ENCODE results near the gene DUSP2.

The DUSP2 gene

GRCh38 chr2:96100893-96101304, 44.3 kb downstream of the DUSP2 start:
- DNase-seq (ENCODE audit: extremely low read depth, low read depth) = no peak
- TF ChIP-seq, protein P1, sequence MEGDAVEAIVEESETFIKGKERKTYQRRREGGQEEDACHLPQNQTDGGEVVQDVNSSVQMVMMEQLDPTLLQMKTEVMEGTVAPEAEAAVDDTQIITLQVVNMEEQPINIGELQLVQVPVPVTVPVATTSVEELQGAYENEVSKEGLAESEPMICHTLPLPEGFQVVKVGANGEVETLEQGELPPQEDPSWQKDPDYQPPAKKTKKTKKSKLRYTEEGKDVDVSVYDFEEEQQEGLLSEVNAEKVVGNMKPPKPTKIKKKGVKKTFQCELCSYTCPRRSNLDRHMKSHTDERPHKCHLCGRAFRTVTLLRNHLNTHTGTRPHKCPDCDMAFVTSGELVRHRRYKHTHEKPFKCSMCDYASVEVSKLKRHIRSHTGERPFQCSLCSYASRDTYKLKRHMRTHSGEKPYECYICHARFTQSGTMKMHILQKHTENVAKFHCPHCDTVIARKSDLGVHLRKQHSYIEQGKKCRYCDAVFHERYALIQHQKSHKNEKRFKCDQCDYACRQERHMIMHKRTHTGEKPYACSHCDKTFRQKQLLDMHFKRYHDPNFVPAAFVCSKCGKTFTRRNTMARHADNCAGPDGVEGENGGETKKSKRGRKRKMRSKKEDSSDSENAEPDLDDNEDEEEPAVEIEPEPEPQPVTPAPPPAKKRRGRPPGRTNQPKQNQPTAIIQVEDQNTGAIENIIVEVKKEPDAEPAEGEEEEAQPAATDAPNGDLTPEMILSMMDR (IDR thresholded peaks at IDR 0.05; ENCODE audit: low read depth, low read length) = no peak

DNA sequence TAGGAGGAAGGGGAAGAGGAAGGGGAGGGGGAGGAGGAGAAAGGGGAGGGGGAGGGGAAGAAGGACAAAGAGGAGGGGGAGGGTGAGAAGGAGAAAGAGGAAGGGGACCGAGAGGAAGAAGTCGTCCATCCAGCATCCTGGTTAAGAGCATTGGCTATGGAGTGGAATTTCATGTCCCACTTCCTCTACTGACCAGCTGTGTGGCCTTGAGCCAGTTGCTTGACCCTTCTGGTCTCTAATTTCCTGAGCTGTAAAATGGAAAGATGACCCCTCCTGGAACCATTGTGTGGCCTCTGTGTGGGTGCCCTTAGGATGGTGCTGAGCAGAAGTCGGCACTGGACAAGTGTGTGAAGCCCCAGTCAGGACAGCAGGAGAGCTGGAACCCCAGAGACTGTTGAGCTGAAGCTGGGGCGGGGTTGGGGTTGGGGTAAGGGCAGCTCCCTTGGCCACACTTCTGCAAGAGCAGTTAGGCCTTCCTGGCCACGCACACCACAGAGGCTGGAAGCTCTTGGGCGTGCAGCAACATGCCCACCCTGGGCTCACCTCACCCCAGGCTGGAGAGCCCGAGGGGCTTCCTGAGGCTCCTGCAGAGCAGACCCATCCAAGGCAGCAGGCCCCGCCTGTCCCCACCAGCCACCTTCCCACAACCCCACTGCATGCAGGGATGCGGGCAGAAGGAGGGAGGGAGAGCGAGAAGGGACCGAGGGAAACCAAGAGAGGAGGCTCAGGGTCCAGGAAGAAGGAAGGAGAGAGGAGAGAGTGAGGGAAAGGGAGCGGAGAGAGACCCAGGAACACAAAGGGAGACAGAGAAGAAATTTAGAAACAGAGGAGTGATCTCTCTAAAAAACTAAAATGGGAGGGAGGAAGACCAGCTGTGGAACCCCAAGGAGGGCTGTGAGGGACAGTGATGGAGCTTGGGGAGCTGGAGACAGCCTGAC, 45.1 kb downstream of the DUSP2 start:
- TF ChIP-seq, protein P1 (IDR thresholded peaks at IDR 0.05; ENCODE audit: low read depth, low read length) = no peak
- DNase-seq (ENCODE audit: extremely low read depth, low read depth) = no peak

DNA sequence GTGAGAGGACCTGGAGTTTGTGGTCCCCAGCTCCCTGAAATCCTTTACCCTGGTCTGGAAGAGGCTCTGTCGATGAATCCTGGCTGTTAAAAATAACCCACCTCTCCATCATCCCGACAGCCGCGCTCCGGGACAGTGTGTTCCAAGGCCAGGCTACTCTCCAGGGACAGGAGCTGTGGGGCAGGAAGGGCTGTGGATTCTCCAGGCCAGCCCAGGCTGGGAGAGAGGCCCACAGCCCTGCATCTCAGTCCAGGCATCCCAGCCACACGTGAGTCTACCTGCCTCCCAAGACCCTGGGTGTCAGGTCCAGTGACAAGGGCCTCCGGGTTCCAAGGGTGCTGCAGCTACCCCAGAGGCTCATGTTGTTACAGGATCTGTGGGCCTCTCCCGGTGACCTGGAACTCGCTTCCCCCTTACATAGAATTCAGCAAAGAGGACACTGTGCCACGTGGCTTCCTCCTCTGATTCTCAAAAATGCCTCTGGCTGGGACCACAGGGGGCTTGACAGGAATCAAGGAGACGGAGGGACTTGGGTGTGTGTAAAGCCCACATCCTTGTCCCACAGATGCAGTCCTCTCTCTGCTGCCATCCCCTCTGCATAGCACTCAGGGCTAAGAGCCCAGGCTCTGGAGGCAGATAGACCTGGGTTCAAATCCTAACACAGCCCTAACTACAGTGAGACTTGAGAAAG, 46.2 kb downstream of the DUSP2 start:
- DNase-seq (ENCODE audit: extremely low read depth, low read depth) = no peak
- TF ChIP-seq, protein P1 (IDR thresholded peaks at IDR 0.05; ENCODE audit: low read depth, low read length) = no peak

- TF ChIP-seq, protein P1 (IDR thresholded peaks at IDR 0.05; ENCODE audit: low read depth, low read length) = no peak
- DNase-seq (ENCODE audit: extremely low read depth, low read depth) = no peak
Observed at GRCh38 chr2:96097951-96098823, 47.1 kb downstream of the DUSP2 start.

DNA sequence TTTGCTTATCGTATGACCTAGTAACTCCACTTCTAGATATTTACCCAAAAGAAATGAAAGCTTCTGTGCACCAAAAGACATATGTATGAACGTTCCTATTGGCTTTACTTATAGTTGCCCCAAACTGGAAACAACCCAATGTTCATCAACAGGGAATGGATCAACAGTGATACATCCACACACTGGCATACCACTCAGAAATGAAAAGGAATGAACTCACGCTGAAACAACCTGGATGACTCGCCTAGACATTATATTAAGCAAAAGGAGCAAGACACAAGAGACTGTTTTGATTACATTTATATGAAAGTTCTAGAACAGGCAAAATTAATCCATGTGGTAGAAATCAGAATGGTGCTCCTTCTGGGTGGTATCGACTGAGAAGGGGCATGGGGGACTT, 47.8 kb downstream of the DUSP2 start:
- TF ChIP-seq, protein P1 (IDR thresholded peaks at IDR 0.05; ENCODE audit: low read depth, low read length) = no peak
- DNase-seq (ENCODE audit: extremely low read depth, low read depth) = no peak

DNA sequence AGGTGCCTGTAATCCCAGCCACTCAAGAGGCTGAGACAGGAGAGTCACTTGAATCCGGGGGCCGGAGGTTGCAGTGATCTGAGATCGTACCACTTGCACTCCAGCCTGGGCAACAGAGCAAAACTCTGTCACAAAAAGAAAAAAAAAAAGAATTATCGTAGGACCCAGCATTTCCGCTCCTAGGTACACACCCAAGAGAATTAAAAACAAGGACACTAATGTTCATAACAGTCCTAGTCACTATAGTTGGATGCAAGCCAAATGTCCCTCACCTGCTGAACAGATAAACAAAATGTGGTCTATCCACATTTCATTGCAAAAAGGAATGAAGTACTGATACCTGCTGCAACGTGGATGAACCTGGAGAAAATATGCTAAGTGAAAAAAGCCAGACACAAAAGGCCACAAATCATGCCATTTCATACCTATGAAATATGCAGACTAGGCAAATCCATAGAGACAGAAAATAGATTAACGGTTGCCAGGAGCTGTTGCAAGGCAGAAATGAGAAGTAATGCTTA, 50.1 kb downstream of the DUSP2 start:
- TF ChIP-seq, protein P1 (IDR thresholded peaks at IDR 0.05; ENCODE audit: low read depth, low read length) = no peak
- no peak for DNase-seq (ENCODE audit: extremely low read depth, low read depth)
